ENCODE data around the gene CHMP4A.

CHMP4A gene

GRCh38 chr14:24194873-24195185, 18.5 kb downstream of the CHMP4A start:
- DNase-seq: no peak

- no peak for DNase-seq
Observed at GRCh38 chr14:24194186-24194872, 19.0 kb downstream of the CHMP4A start.

- DNase-seq: no peak
Observed at GRCh38 chr14:24192933-24193332, 20.4 kb downstream of the CHMP4A start.

- DNase-seq: no peak
Observed at GRCh38 chr14:24190416-24190815, 22.9 kb downstream of the CHMP4A start.

GRCh38 chr14:24189460-24189859, 23.8 kb downstream of the CHMP4A start:
- no peak for DNase-seq

- no peak for DNase-seq
Observed at GRCh38 chr14:24189059-24189375, 24.3 kb downstream of the CHMP4A start.

- DNase-seq: peak; percentile 90
Observed at GRCh38 chr14:24188251-24189058, 24.8 kb downstream of the CHMP4A start, which contains the start of gene IPO4. TSS of gene IPO4 (minus strand) at chr14:24188816. CDS start at chr14:24188787, 29 bp downstream.

GRCh38 chr14:24187539-24187915, 25.8 kb downstream of the CHMP4A start:
- no peak for DNase-seq

- DNase-seq: no peak
Observed at GRCh38 chr14:24186831-24187538, 26.3 kb downstream of the CHMP4A start.

GRCh38 chr14:24185741-24186140, 27.5 kb downstream of the CHMP4A start:
- DNase-seq: no peak

GRCh38 chr14:24185026-24185425, 28.3 kb downstream of the CHMP4A start:
- no peak for DNase-seq

GRCh38 chr14:24184104-24184970, 29.0 kb downstream of the CHMP4A start:
- DNase-seq: no peak

GRCh38 chr14:24183014-24183481, 30.2 kb downstream of the CHMP4A start:
- no peak for DNase-seq

GRCh38 chr14:24182110-24182882, 31.0 kb downstream of the CHMP4A start:
- DNase-seq: no peak

- no peak for DNase-seq
Observed at GRCh38 chr14:24181371-24182077, 31.8 kb downstream of the CHMP4A start.

GRCh38 chr14:24179961-24180796, 33.1 kb downstream of the CHMP4A start:
- DNase-seq: no peak

GRCh38 chr14:24179294-24179960, 33.9 kb downstream of the CHMP4A start:
- no peak for DNase-seq

GRCh38 chr14:24178399-24179178, 34.7 kb downstream of the CHMP4A start:
- DNase-seq: no peak

- no peak for DNase-seq
Observed at GRCh38 chr14:24177891-24178290, 35.4 kb downstream of the CHMP4A start.
